ENCODE results near the gene FRMPD4. TPM values are rescaled to one million over a fixed set of nuclear protein-coding genes. Genes with fewer than 3 reads are reported as not detected.

The FRMPD4 gene
- polyA plus RNA-seq, 1 experiment: 0.82 TPM

DNA sequence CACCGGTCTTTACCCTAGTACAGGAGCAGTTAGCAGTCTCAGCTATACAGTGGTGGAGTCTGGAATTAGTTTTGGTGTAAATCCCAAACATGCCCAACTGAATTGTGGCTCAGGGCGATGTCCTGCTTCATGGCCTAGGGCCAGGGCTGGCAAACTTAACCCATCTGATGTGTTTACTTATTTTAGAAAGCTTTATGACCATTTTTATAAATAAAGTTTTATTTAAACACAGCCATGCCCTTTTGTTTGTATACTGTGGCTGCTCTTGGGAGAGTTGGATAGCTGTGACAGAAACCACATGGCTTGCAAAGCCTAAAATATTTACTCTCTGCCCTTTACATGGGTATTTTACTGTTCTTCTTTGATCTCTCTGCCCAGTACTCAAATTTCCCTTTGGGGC lies 7.1 kb downstream of the FRMPD4 start:
- CTCF ChIA-PET: no interaction called here
- no peak for TF ChIP-seq CTCF (IDR thresholded peaks at IDR 0.05; ENCODE audit: insufficient read depth, low read depth, low read length)
- Histone ChIP-seq H3K36me3 (ENCODE audit: control insufficient read depth, insufficient read depth, low read length) (no peaks in the 10 kb centered on the region), H3K27me3 (ENCODE audit: control insufficient read depth, insufficient read depth, low read length) (no peaks in the 10 kb centered on the region), H3K4me3 (ENCODE audit: low read depth, low read length) (no peak overlapping the region)
- POLR2A ChIA-PET: no interaction called here
- DNase-seq (ENCODE audit: low read depth): no peak

GRCh38 chrX:12149670-12150407 lies 11.6 kb downstream of the FRMPD4 start:
- CTCF ChIA-PET: no interaction called here
- Histone ChIP-seq H3K36me3 (ENCODE audit: control insufficient read depth, insufficient read depth, low read length) (no peaks in the 10 kb centered on the region), H3K27me3 (ENCODE audit: control insufficient read depth, insufficient read depth, low read length) (no peaks in the 10 kb centered on the region), H3K4me3 (ENCODE audit: low read depth, low read length) (no peak overlapping the region)
- TF ChIP-seq CTCF (IDR thresholded peaks at IDR 0.05; ENCODE audit: insufficient read depth, low read depth, low read length): no peak
- DNase-seq (ENCODE audit: low read depth): no peak
- POLR2A ChIA-PET: no interaction called here

- ChIA-PET POLR2A (no interaction called here), CTCF (no interaction called here)
- H3K27me3 ChIP-seq (ENCODE audit: control insufficient read depth, insufficient read depth, low read length): no peaks in the 10 kb centered on the region
- DNase-seq (ENCODE audit: low read depth): no peak
- H3K4me3 ChIP-seq (ENCODE audit: low read depth, low read length): no peak overlapping the region
- no peaks in the 10 kb centered on the region for H3K36me3 ChIP-seq (ENCODE audit: control insufficient read depth, insufficient read depth, low read length)
- TF ChIP-seq CTCF (IDR thresholded peaks at IDR 0.05; ENCODE audit: insufficient read depth, low read depth, low read length): no peak
These were observed 15.0 kb downstream of the FRMPD4 start for GRCh38 chrX:12153317-12153716.

- TF ChIP-seq CTCF (IDR thresholded peaks at IDR 0.05; ENCODE audit: insufficient read depth, low read depth, low read length): no peak
- CTCF ChIA-PET: no interaction called here
- POLR2A ChIA-PET: no interaction called here
- Histone ChIP-seq H3K27me3 (ENCODE audit: control insufficient read depth, insufficient read depth, low read length) (no peaks in the 10 kb centered on the region), H3K4me3 (ENCODE audit: low read depth, low read length) (no peak overlapping the region), H3K36me3 (ENCODE audit: control insufficient read depth, insufficient read depth, low read length) (no peaks in the 10 kb centered on the region)
- DNase-seq (ENCODE audit: low read depth): no peak
These were observed 15.5 kb downstream of the FRMPD4 start for GRCh38 chrX:12153741-12154140.

DNA sequence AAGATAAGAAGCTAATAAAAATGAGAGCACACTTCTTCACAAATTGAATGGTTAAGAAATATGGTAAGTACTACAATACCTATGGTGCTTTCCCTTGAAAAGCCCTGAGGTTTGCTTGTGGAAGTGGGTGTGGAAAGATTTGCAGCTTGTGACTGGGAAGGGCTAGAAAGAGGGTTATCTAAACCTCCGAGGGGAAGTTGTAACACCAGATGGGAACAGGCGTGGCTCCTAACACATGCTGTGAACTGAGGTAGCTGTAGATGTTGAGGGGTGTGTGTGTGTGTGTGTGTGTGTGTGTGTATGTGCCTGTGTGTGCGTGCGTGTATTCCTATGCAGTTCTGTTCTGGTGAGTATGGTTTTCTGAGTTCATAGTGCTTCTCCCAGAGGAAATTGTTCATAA lies 21.5 kb downstream of the FRMPD4 start:
- 0 out of 2 replicates have a peak, but pooled peaks cover 2% of the 10 kb centered on the region for H3K27me3 ChIP-seq (ENCODE audit: control insufficient read depth, insufficient read depth, low read length)
- ChIA-PET CTCF (no interaction called here), POLR2A (no interaction called here)
- DNase-seq (ENCODE audit: low read depth): no peak
- H3K36me3 ChIP-seq (ENCODE audit: control insufficient read depth, insufficient read depth, low read length): no peaks in the 10 kb centered on the region
- TF ChIP-seq CTCF (IDR thresholded peaks at IDR 0.05; ENCODE audit: insufficient read depth, low read depth, low read length): no peak
- no peak overlapping the region for H3K4me3 ChIP-seq (ENCODE audit: low read depth, low read length)

All from BJ (cell line).